Loucy (cell line): ENCODE results near the gene RAB6B.

Experiments
- H2AFZ ChIP-seq: fragments of 200-600 bp; sonication (generic); 2 replicates; pipeline ENCODE4 v1.6.0; 2016; ENCODE audit warnings: antibody characterized with exemption, mild to moderate bottlenecking, low read length, moderate library complexity
- H3F3A ChIP-seq: fragments of 200-600 bp; 2 replicates; pipeline ENCODE4 v1.6.0; 2016; ENCODE audit warnings: antibody characterized with exemption, low read depth, mild to moderate bottlenecking
- H3K27me3 ChIP-seq: fragments of 200-600 bp; sonication (generic); 2 replicates; pipeline ENCODE4 v1.6.1; 2014; ENCODE audit warnings: low read length, mild to moderate bottlenecking; ENCODE audit not compliant: insufficient read depth, poor library complexity, severe bottlenecking
- H3K36me3 ChIP-seq: fragments of 200-600 bp; sonication (generic); 2 replicates; pipeline ENCODE4 v1.6.1; 2016; ENCODE audit warnings: low read length; ENCODE audit not compliant: insufficient read depth
- H3K4me1 ChIP-seq: fragments of 200-600 bp; sonication (generic); 2 replicates; pipeline ENCODE4 v1.5.1; 2014; ENCODE audit warnings: low read length, mild to moderate bottlenecking; ENCODE audit not compliant: insufficient read depth, poor library complexity, severe bottlenecking
- H3K4me2 ChIP-seq: fragments of 200-600 bp; sonication (generic); 2 replicates; pipeline ENCODE4 v1.6.0; 2014; ENCODE audit warnings: antibody characterized with exemption, low read length, low read depth, mild to moderate bottlenecking; ENCODE audit not compliant: poor library complexity, severe bottlenecking
- H3K4me3 ChIP-seq: fragments of 200-600 bp; sonication (generic); 2 replicates; pipeline ENCODE4 v1.5.1; 2014; ENCODE audit warnings: low read length, mild to moderate bottlenecking, mixed read lengths; ENCODE audit not compliant: poor library complexity, severe bottlenecking
- H3K79me2 ChIP-seq: fragments of 200-600 bp; sonication (generic); 2 replicates; pipeline ENCODE4 v1.6.1; 2014; ENCODE audit warnings: low read length; ENCODE audit not compliant: insufficient read depth
- H3K9ac ChIP-seq: fragments of 200-600 bp; sonication (generic); 2 replicates; pipeline ENCODE4 v1.6.0; 2014; ENCODE audit warnings: mild to moderate bottlenecking, low read depth, low read length, moderate library complexity; ENCODE audit not compliant: poor library complexity, severe bottlenecking
- H3K9me2 ChIP-seq: fragments of 200-600 bp; sonication (generic); replicated peaks from 2 replicates; pipeline ENCODE4 v1.6.1; 2016; ENCODE audit warnings: low read depth, low read length, mixed read lengths
- H3K9me3 ChIP-seq: fragments of 200-600 bp; sonication (generic); 2 replicates; pipeline ENCODE4 v1.6.1; 2014; ENCODE audit warnings: mild to moderate bottlenecking, antibody characterized with exemption, low read length, low read depth; ENCODE audit not compliant: insufficient read depth
- H4K20me1 ChIP-seq: fragments of 200-600 bp; sonication (generic); 2 replicates; pipeline ENCODE4 v1.6.0; 2014; ENCODE audit warnings: antibody characterized with exemption, low read length, mild to moderate bottlenecking; ENCODE audit not compliant: insufficient read depth, poor library complexity, severe bottlenecking
- CTCF ChIP-seq: fragments of 200-600 bp; sonication (generic); conservative IDR thresholded peaks from 2 replicates; pipeline ENCODE4 v1.5.1; 2014; ENCODE audit warnings: mild to moderate bottlenecking, antibody characterized with exemption, low read length
- EZH2phosphoT487 ChIP-seq: fragments of 200-600 bp; IDR thresholded peaks from 2 replicates; pipeline ENCODE4 v1.6.1; 2018; ENCODE audit warnings: antibody characterized with exemption, mild to moderate bottlenecking, moderate library complexity, borderline replicate concordance

The RAB6B gene

DNA sequence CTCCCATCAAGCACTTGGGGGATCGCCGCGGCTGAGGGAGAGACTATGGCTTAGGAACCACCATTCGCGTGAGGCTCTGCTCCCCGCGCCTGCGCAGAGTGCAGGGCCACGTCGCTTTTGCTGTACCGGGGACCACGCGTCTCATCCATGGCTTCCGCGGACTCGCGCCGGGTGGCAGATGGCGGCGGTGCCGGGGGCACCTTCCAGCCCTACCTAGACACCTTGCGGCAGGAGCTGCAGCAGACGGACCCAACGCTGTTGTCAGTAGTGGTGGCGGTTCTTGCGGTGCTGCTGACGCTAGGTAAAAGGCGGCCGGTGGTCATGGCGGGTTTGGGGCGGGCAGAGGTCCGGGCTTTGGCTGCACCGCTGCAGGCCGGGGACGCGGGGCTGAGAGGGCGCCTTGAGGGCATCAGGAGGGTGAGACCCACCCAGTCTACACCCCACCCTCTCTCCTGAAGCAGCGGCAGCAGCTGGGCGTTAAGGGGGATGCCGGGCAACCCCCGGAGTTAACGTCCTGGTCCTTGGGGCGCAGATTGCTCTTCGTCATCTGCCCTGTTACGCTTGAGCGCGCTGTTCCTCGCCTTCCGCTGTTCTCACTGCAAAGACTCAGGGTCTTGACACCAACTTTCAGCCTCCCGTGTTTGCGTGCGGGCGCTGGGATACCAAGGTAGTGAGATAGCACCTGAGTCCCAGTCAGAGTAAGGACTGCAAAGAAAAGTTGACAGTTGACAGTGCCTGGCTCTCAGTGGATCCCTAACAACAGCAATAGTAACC is 89.8 kb downstream of the RAB6B start, which contains the start of gene SRPRB:
TSS of gene SRPRB (plus strand) at position 114 of the 774 bp plus-strand sequence. CDS start at position 148, 34 bp downstream.
- Histone ChIP-seq H2AFZ (peak within 1 kb of the TSS; percentile 100), H3F3A (no peaks in the 10 kb centered on the region), H3K79me2 (peaks cover 34% of the 10 kb centered on the region), H3K4me1 (peaks cover 30% of the 10 kb centered on the region), H4K20me1 (peaks cover 19% of the 10 kb centered on the region), H3K4me2 (peak within 1 kb of the TSS; percentile 98), H3K27me3 (peaks cover 3% of the 10 kb centered on the region), H3K4me3 (peak within 1 kb of the TSS; percentile 85), H3K9me2 (no peaks in the 10 kb centered on the region), H3K9ac (peak within 1 kb of the TSS; percentile 74), H3K36me3 (peaks cover 2% of the 10 kb centered on the region; the same call in 1 of the 2 replicates), H3K9me3 (no peaks in the 10 kb centered on the region)
- TF ChIP-seq CTCF (no peak), EZH2phosphoT487 (no peak)

DNA sequence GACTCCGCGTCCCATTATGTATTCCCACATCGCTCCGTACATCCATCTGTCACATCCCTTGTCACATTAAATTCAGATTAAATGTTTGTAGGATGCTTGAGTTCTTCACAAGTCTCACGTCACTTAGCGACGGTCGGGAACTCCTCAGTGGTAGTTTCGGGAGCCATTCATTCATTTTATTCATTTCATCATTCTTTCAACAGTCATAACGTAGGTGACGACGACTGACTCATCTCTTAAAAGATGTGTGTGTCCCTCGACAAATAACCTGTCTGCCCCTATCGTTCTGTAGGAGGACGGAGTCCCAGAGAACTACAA is 90.3 kb downstream of the RAB6B start:
- no peaks in the 10 kb centered on the region; the same call in 1 of the 2 replicates for H3K36me3 ChIP-seq
- H4K20me1 ChIP-seq = peaks cover 19% of the 10 kb centered on the region
- peaks cover 34% of the 10 kb centered on the region for H3K79me2 ChIP-seq
- H3K27me3 ChIP-seq = peaks cover 9% of the 10 kb centered on the region
- H3K4me1 ChIP-seq = peaks cover 30% of the 10 kb centered on the region
- TF ChIP-seq EZH2phosphoT487 (no peak), CTCF (no peak)
- peak overlapping the region; percentile 83 for H3K4me2 ChIP-seq
- H3K9me3 ChIP-seq = no peaks in the 10 kb centered on the region
- peak overlapping the region; percentile 74 for H3K9ac ChIP-seq
- H3K9me2 ChIP-seq = no peaks in the 10 kb centered on the region
- peak overlapping the region; percentile 100 for H2AFZ ChIP-seq
- no peaks in the 10 kb centered on the region for H3F3A ChIP-seq
- peak overlapping the region; percentile 85 for H3K4me3 ChIP-seq

DNA sequence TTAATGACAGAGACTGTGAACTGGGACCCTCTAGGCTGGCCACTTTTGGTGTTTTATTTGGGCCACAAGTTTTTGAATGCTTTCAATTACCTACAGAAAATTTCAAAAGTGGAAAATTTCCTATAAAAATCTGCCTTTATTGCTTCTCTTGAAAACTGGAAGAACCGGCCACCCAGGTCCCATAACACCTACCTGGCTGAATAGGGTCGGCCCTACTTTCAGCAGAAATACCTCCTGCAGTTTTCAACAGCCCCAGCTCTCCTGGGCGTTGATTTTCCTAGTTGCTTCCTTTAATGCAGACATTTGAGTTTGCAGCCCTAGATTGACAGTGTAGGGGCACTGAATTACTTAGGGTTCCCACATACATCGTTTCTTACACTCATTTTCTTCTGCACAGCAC is 90.8 kb downstream of the RAB6B start:
- Histone ChIP-seq H3K4me1 (peaks cover 30% of the 10 kb centered on the region), H3K9me2 (no peaks in the 10 kb centered on the region), H3K4me2 (peak overlapping the region; percentile 83), H3K4me3 (peak overlapping the region; percentile 85), H3K27me3 (peaks cover 13% of the 10 kb centered on the region), H3K9ac (no peak overlapping the region), H3K9me3 (no peaks in the 10 kb centered on the region), H3K36me3 (no peaks in the 10 kb centered on the region; the same call in 1 of the 2 replicates), H3F3A (no peaks in the 10 kb centered on the region), H4K20me1 (peaks cover 16% of the 10 kb centered on the region), H3K79me2 (peaks cover 34% of the 10 kb centered on the region), H2AFZ (peak overlapping the region; percentile 100)
- TF ChIP-seq CTCF (no peak), EZH2phosphoT487 (no peak)
